Heart left ventricle (tissue), 16 donors: Measurements from ENCODE around the gene MARS1. TPM values are rescaled to one million over a fixed set of nuclear protein-coding genes. Genes with fewer than 3 reads are reported as not detected.
A peak's percentile ranks its signal among the peaks of the same experiment; 100 is the strongest.

Source experiments
- ATAC-seq, 4 donors: fragments of 200-7000 bp; cut with Tn5 transposase; one replicate each; pipeline ENCODE4 v1.9.1; 2020 to 2022; ENCODE audit warnings: moderate library complexity in 4 of 4, mild to moderate bottlenecking in 3 of 4, moderate number of reproducible peaks in 1 of 4
- DNase-seq, 5 donors: peaks; one replicate each; pipeline ENCODE4 v3.0.0-alpha.2; 2020
- H3K27ac ChIP-seq, 12 donors: fragments of 200-600 bp; sonication (generic) in 4 of 12; one replicate each; pipeline versions ENCODE4 v1.5.0 to v1.8.0; 2016 to 2022; ENCODE audit warnings: mild to moderate bottlenecking in 2 of 12
- H3K27me3 ChIP-seq, 9 donors: fragments of 200-600 bp; sonication (generic) in 2 of 9; one replicate each; pipeline versions ENCODE4 v1.5.1 to v1.8.0; 2016 to 2022; ENCODE audit warnings: mild to moderate bottlenecking in 3 of 9
- H3K36me3 ChIP-seq, 9 donors: fragments of 200-600 bp; sonication (generic) in 2 of 9; one replicate each; pipeline versions ENCODE4 v1.5.0 to v1.8.0; 2018 to 2022; ENCODE audit warnings: mild to moderate bottlenecking in 2 of 9
- H3K4me1 ChIP-seq, 12 donors: fragments of 200-600 bp; sonication (generic) in 4 of 12; one replicate each; pipeline versions ENCODE4 v1.5.0 to v1.8.0; 2016 to 2022; ENCODE audit warnings: mild to moderate bottlenecking in 3 of 12
- H3K4me3 ChIP-seq, 12 donors: fragments of 200-600 bp; sonication (generic) in 4 of 12; one replicate each; pipeline versions ENCODE4 v1.5.0 to v1.8.0; 2017 to 2022; ENCODE audit warnings: mild to moderate bottlenecking in 9 of 12, moderate library complexity in 4 of 12
- H3K9me3 ChIP-seq, 12 donors: fragments of 200-600 bp; sonication (generic) in 4 of 12; one replicate each; pipeline versions ENCODE4 v1.5.0 to v1.8.0; 2016 to 2022; ENCODE audit warnings: mild to moderate bottlenecking in 1 of 12
- CTCF ChIP-seq, 12 donors: fragments of 200-600 bp; sonication (generic) in 4 of 12; IDR thresholded peaks; one replicate each; pipeline versions ENCODE4 v1.5.0 to v1.8.0; 2018 to 2022; ENCODE audit warnings: antibody characterized with exemption in 12 of 12, mild to moderate bottlenecking in 5 of 12
- POLR2A ChIP-seq, 2 donors: fragments of 450-650 bp; IDR thresholded peaks; one replicate each; pipeline ENCODE4 v1.6.1; 2017; ENCODE audit warnings: antibody characterized with exemption in 2 of 2, mild to moderate bottlenecking in 2 of 2, moderate library complexity in 2 of 2
- WGBS, 4 donors: extraction: QIAGEN DNeasy Blood & Tissue Kit in 2 of 4; methylation state at CpG; one replicate each; pipeline versions ENCODE4 v1.1.5 to v1.1.7; 2013 to 2018; 5-methylcytosine and 5-hydroxymethylcytosine counted together
- intact Hi-C, 10 donors: fragments of 100-400 bp; cut with DNase I; formaldehyde crosslinking; loops; one replicate each; pipeline versions ENCODE4 v1.11.1 to v1.14.2; 2022
- polyA plus RNA-seq, 2 donors: library from polyadenylated mRNA; stranded (reverse); fragments of 200-250 nt; gene quantifications; one replicate each; pipeline ENCODE4 v1.2.3, GENCODE V29; 2013
- total RNA-seq, 9 donors: library from RNA; depleted of rRNA in 2 of 9; stranded (reverse); fragments of >200 nt in 2 of 9; fragmentation: NEBNext Ultra II Directional in 3 of 9; extraction: Animal tissue kit (Norgen Biotek cat#: 25700) in 3 of 9; gene quantifications; one replicate each; pipeline versions ENCODE4 v1.1.0 to v1.2.4, GENCODE V29; 2016 to 2023
- donor health status: ischemic (EF 13 %, LVEDD 7.1; RV severe dilation, severe dysfunction).
- donor health status: healthy with polysubstance abuse.
- donor health status: DM: no; HTN: yes; CAD: no.
- donor health status: DM: no; HTN: no; CAD: no.
- donor health status: ischemic (EF 25% LVEDD 6.9; RV normal size, moderate dysfunction).
- donor health status: ischemic (EF 25% LVEDD 5.7; RV mildly dilated, moderate dysfunction).
- donor health status: healthy.
- donor health status: DM: yes; HTN: yes; CAD: no.
- donor health status: ischemic (EF 35%, LVEDD 5.7; RV mildly dilated, moderate dysfunction).
- donor health status: nonischemic (EF 11% LVEDD 7.7; RV severe dilation, severe dysfunction).
- donor health status: DM: yes; HTN: yes; CAD: no.
- donor health status: PGD.
- donor health status: ischemic (EF 29% LVEDD 5.4; RV normal size, mild dysfunction).
- donor health status: nonischemic (EF 23%, LVEDD 6.1; RV moderate dilation, normal function).

MARS1 gene
- total and polyA plus RNA-seq, 11 donors, result 36.8 to 109 (median 74.9) TPM

- DNase-seq, result peak in 1 of 5 donors; percentile 53
- H3K27me3 ChIP-seq, result peaks cover 0 to 9% (median 0%) of the 10 kb centered on the region in 9 donors
- H3K4me1 ChIP-seq, result peaks cover 0 to 54% (median 28%) of the 10 kb centered on the region in 12 donors
- no peaks in the 10 kb centered on the region for H3K36me3 ChIP-seq
- ATAC-seq, result peak in 3 of 4 donors; percentile 34 to 53 (median 40)
- no peaks in the 10 kb centered on the region for H3K9me3 ChIP-seq
- peak within 1 kb of the TSS; percentile 35 to 82 (median 68) for H3K4me3 ChIP-seq
- peak within 1 kb of the TSS in 11 of 12 donors; percentile 50 to 87 (median 80) for H3K27ac ChIP-seq
- intact Hi-C loops, result loop anchor here in 4 of 10 donors (5.0 to 10.0 kb wide), 3 partner anchors 165 to 248 kb away; partner anchors contain the start of gene NXPH4 (in 1 of the 4)
- TF ChIP-seq CTCF (IDR thresholded peaks at IDR 0.05) (no peak), POLR2A (IDR thresholded peaks at IDR 0.05) (no peak)
- 1 to 2% (median 2%) methylated on average over 27 to 36 of the region's 36 CpGs for WGBS, 4 donors
These were observed 28.0 kb upstream of the MARS1 start, which contains the start of gene GLI1 for GRCh38 chr12:57459750-57460467. Gene GLI1, plus strand, starts transcription at chr12:57459785. Its CDS starts 3,907 bp downstream, at chr12:57463692.

- no peak for TF ChIP-seq CTCF (IDR thresholded peaks at IDR 0.05)
- no peak for TF ChIP-seq POLR2A (IDR thresholded peaks at IDR 0.05)
- no peak for DNase-seq
- peak overlapping the region in 10 of 12 donors; percentile 53 to 82 (median 70) for H3K4me3 ChIP-seq
- 3 to 8% (median 5%) methylated on average over 6 of the region's 6 CpGs for WGBS, 4 donors
- no peaks in the 10 kb centered on the region for H3K36me3 ChIP-seq
- no peaks in the 10 kb centered on the region for H3K9me3 ChIP-seq
- peak overlapping the region in 4 of 12 donors; percentile 43 to 86 (median 75) for H3K27ac ChIP-seq
- intact Hi-C loops, result loop anchor here in 2 of 10 donors (10.0 kb wide), 1 partner anchor 164 kb away; no protein-coding TSS in a partner anchor
- H3K4me1 ChIP-seq, result peaks cover 0 to 53% (median 28%) of the 10 kb centered on the region in 12 donors
- no peak for ATAC-seq
- peaks cover 0 to 9% (median 0%) of the 10 kb centered on the region in 9 donors for H3K27me3 ChIP-seq
These were observed 27.4 kb upstream of the MARS1 start for GRCh38 chr12:57460468-57460784.

- peaks cover 0 to 49% (median 26%) of the 10 kb centered on the region in 12 donors for H3K4me1 ChIP-seq
- no peaks in the 10 kb centered on the region for H3K36me3 ChIP-seq
- intact Hi-C loops, result loop anchor here in 2 of 10 donors (10.0 kb wide), 1 partner anchor 164 kb away; no protein-coding TSS in a partner anchor
- no peaks in the 10 kb centered on the region for H3K9me3 ChIP-seq
- TF ChIP-seq POLR2A (IDR thresholded peaks at IDR 0.05) (no peak), CTCF (IDR thresholded peaks at IDR 0.05) (no peak)
- peak overlapping the region in 6 of 12 donors; percentile 19 to 86 (median 74) for H3K27ac ChIP-seq
- WGBS, 4 donors, result 1 to 5% (median 3%) methylated on average over 16 to 19 of the region's 19 CpGs
- H3K4me3 ChIP-seq, result peak overlapping the region in 11 of 12 donors; percentile 53 to 82 (median 69)
- ATAC-seq, result no peak
- H3K27me3 ChIP-seq, result peaks cover 0 to 9% (median 0%) of the 10 kb centered on the region in 9 donors
- DNase-seq, result peak in 2 of 5 donors; percentile 37 to 51
These were observed 27.0 kb upstream of the MARS1 start for GRCh38 chr12:57460841-57461275.
